PFSK-1 (cell line): ENCODE data around the gene FAM9A.

Source experiments
- FOXP2 ChIP-seq: optimal IDR thresholded peaks from 2 replicates; pipeline ENCODE3; 2011; ENCODE audit warnings: borderline replicate concordance, control low read depth, inconsistent platforms; ENCODE audit not compliant: insufficient read depth; ENCODE audit errors: extremely low read length, extremely low read depth
- POLR2AphosphoS5 ChIP-seq: IDR thresholded peaks from 2 replicates; pipeline ENCODE4 v1.6.1; 2012; ENCODE audit warnings: low read depth, mild to moderate bottlenecking, control low read depth, low read length, moderate library complexity
- REST ChIP-seq, 2 experiments: IDR thresholded peaks; 2 replicates each; pipeline versions ENCODE4 v1.6.1 to v1.8.0; 2011 to 2012; ENCODE audit warnings: low read depth in 2 of 2, low read length in 2 of 2, control low read depth in 1 of 2, inconsistent platforms in 1 of 2, mild to moderate bottlenecking in 1 of 2, moderate library complexity in 1 of 2; ENCODE audit not compliant: insufficient read depth in 1 of 2
- SIN3A ChIP-seq: IDR thresholded peaks from 2 replicates; pipeline ENCODE4 v1.6.1; 2012; ENCODE audit warnings: mild to moderate bottlenecking, low read length, moderate library complexity, borderline replicate concordance; ENCODE audit not compliant: insufficient read depth
- TAF1 ChIP-seq: IDR thresholded peaks from 2 replicates; pipeline ENCODE4 v1.6.1; 2012; ENCODE audit warnings: low read length, control low read depth, borderline replicate concordance; ENCODE audit not compliant: insufficient read depth

FAM9A gene

DNA sequence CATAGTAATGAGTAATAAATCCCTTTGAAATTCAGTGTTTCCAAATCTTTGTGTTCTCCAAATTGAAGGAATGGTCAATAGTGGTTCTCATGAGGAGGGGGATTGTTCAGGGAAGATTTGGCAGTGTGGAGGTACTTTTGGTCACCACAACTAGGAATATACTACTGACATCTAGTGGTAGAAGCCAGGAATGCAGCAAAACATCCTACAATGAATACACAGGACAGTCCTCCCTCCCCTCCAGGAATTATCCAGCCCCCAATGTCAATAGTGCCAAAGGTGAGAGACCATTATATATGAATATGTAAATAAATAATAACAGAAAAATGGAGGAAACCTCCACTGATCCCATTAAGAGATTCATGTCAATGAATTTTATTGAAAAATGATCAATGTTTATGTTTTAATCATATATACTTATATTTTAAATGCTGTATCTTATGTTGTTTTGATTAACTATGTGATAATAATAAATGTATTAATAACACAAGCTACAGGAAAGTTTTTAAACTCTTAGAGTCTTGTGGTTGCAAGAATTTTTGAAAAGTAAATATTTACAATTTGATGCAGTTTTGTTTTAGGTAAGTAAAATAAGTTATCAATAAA lies 14.4 kb upstream of the FAM9A start:
- no peak for TF ChIP-seq REST (IDR thresholded peaks at IDR 0.05; ENCODE audit: insufficient read depth in 1 of 2, low read depth in 2 of 2, low read length in 2 of 2)
- TF ChIP-seq SIN3A, result no peak
- TF ChIP-seq FOXP2, result no peak
- no peak for TF ChIP-seq TAF1
- TF ChIP-seq POLR2AphosphoS5, result no peak

GRCh38 chrX:8813036-8813435 lies 11.9 kb upstream of the FAM9A start:
- no peak for TF ChIP-seq FOXP2

DNA sequence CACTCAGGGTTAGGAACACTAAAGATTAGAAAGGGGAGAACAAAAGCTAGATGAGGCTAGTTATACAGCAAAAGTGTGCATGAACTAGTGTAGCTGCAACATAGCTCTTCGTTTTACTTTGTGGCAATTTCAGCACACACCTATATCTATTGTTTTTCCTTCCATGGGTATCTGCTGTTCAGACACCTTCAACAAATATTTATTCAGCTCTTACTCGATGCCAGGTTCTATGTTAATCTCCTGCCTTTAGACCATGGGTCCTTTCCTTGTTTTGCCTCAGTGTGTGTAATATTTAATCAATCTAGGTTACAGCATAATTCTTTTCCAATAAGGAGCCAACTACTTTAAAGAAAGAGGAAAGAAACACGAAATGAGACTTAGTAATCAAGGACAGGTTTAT lies 10.4 kb upstream of the FAM9A start:
- TF ChIP-seq POLR2AphosphoS5, result no peak
- TF ChIP-seq REST (IDR thresholded peaks at IDR 0.05; ENCODE audit: insufficient read depth in 1 of 2, low read depth in 2 of 2, low read length in 2 of 2), result no peak
- TF ChIP-seq TAF1, result no peak
- no peak for TF ChIP-seq SIN3A
- no peak for TF ChIP-seq FOXP2

GRCh38 chrX:8808661-8809060 lies 7.5 kb upstream of the FAM9A start:
- TF ChIP-seq TAF1 (no peak), REST (IDR thresholded peaks at IDR 0.05; ENCODE audit: insufficient read depth in 1 of 2, low read depth in 2 of 2, low read length in 2 of 2) (no peak), SIN3A (no peak), POLR2AphosphoS5 (no peak), FOXP2 (no peak)

- TF ChIP-seq REST (IDR thresholded peaks at IDR 0.05; ENCODE audit: insufficient read depth in 1 of 2, low read depth in 2 of 2, low read length in 2 of 2), result no peak
- TF ChIP-seq TAF1, result no peak
These were observed 4.8 kb upstream of the FAM9A start for GRCh38 chrX:8805974-8806373.
